Heart left ventricle (tissue), 16 donors: Measurements from ENCODE around the gene XPR1. TPM values are rescaled to one million over a fixed set of nuclear protein-coding genes. Genes with fewer than 3 reads are reported as not detected.

Source experiments
- ATAC-seq, 4 donors: fragments of 200-7000 bp; cut with Tn5 transposase; one replicate each; pipeline ENCODE4 v1.9.1; 2020 to 2022; ENCODE audit warnings: moderate library complexity in 4 of 4, mild to moderate bottlenecking in 3 of 4, moderate number of reproducible peaks in 1 of 4
- DNase-seq, 5 donors: peaks; one replicate each; pipeline ENCODE4 v3.0.0-alpha.2; 2020
- H3K27ac ChIP-seq, 12 donors: fragments of 200-600 bp; sonication (generic) in 4 of 12; one replicate each; pipeline versions ENCODE4 v1.5.0 to v1.8.0; 2016 to 2022; ENCODE audit warnings: mild to moderate bottlenecking in 2 of 12
- H3K27me3 ChIP-seq, 9 donors: fragments of 200-600 bp; sonication (generic) in 2 of 9; one replicate each; pipeline versions ENCODE4 v1.5.1 to v1.8.0; 2016 to 2022; ENCODE audit warnings: mild to moderate bottlenecking in 3 of 9
- H3K36me3 ChIP-seq, 9 donors: fragments of 200-600 bp; sonication (generic) in 2 of 9; one replicate each; pipeline versions ENCODE4 v1.5.0 to v1.8.0; 2018 to 2022; ENCODE audit warnings: mild to moderate bottlenecking in 2 of 9
- H3K4me1 ChIP-seq, 12 donors: fragments of 200-600 bp; sonication (generic) in 4 of 12; one replicate each; pipeline versions ENCODE4 v1.5.0 to v1.8.0; 2016 to 2022; ENCODE audit warnings: mild to moderate bottlenecking in 3 of 12
- H3K4me3 ChIP-seq, 12 donors: fragments of 200-600 bp; sonication (generic) in 4 of 12; one replicate each; pipeline versions ENCODE4 v1.5.0 to v1.8.0; 2017 to 2022; ENCODE audit warnings: mild to moderate bottlenecking in 9 of 12, moderate library complexity in 4 of 12
- H3K9me3 ChIP-seq, 12 donors: fragments of 200-600 bp; sonication (generic) in 4 of 12; one replicate each; pipeline versions ENCODE4 v1.5.0 to v1.8.0; 2016 to 2022; ENCODE audit warnings: mild to moderate bottlenecking in 1 of 12
- POLR2A ChIP-seq, 2 donors: fragments of 450-650 bp; IDR thresholded peaks; one replicate each; pipeline ENCODE4 v1.6.1; 2017; ENCODE audit warnings: antibody characterized with exemption in 2 of 2, mild to moderate bottlenecking in 2 of 2, moderate library complexity in 2 of 2
- WGBS, 4 donors: extraction: QIAGEN DNeasy Blood & Tissue Kit in 2 of 4; methylation state at CpG; one replicate each; pipeline versions ENCODE4 v1.1.5 to v1.1.7; 2013 to 2018; 5-methylcytosine and 5-hydroxymethylcytosine counted together
- intact Hi-C, 10 donors: fragments of 100-400 bp; cut with DNase I; formaldehyde crosslinking; loops; one replicate each; pipeline versions ENCODE4 v1.11.1 to v1.14.2; 2022
- polyA plus RNA-seq, 2 donors: library from polyadenylated mRNA; stranded (reverse); fragments of 200-250 nt; gene quantifications; one replicate each; pipeline ENCODE4 v1.2.3, GENCODE V29; 2013
- total RNA-seq, 9 donors: library from RNA; depleted of rRNA in 2 of 9; stranded (reverse); fragments of >200 nt in 2 of 9; fragmentation: NEBNext Ultra II Directional in 3 of 9; extraction: Animal tissue kit (Norgen Biotek cat#: 25700) in 3 of 9; gene quantifications; one replicate each; pipeline versions ENCODE4 v1.1.0 to v1.2.4, GENCODE V29; 2016 to 2023
- TF ChIP-seq, protein P1 (sequence below), 12 donors: fragments of 200-600 bp; sonication (generic) in 4 of 12; IDR thresholded peaks; one replicate each; pipeline versions ENCODE4 v1.5.0 to v1.8.0; 2018 to 2022; ENCODE audit warnings: antibody characterized with exemption in 12 of 12, mild to moderate bottlenecking in 5 of 12
- donor health status: ischemic (EF 13 %, LVEDD 7.1; RV severe dilation, severe dysfunction).
- donor health status: healthy with polysubstance abuse.
- donor health status: DM: no; HTN: yes; CAD: no.
- donor health status: DM: no; HTN: no; CAD: no.
- donor health status: ischemic (EF 25% LVEDD 6.9; RV normal size, moderate dysfunction).
- donor health status: ischemic (EF 25% LVEDD 5.7; RV mildly dilated, moderate dysfunction).
- donor health status: healthy.
- donor health status: DM: yes; HTN: yes; CAD: no.
- donor health status: ischemic (EF 35%, LVEDD 5.7; RV mildly dilated, moderate dysfunction).
- donor health status: nonischemic (EF 11% LVEDD 7.7; RV severe dilation, severe dysfunction).
- donor health status: DM: yes; HTN: yes; CAD: no.
- donor health status: PGD.
- donor health status: ischemic (EF 29% LVEDD 5.4; RV normal size, mild dysfunction).
- donor health status: nonischemic (EF 23%, LVEDD 6.1; RV moderate dilation, normal function).

Gene XPR1
- total and polyA plus RNA-seq, 11 donors = 18.6 to 163 (median 59.8) TPM

DNA sequence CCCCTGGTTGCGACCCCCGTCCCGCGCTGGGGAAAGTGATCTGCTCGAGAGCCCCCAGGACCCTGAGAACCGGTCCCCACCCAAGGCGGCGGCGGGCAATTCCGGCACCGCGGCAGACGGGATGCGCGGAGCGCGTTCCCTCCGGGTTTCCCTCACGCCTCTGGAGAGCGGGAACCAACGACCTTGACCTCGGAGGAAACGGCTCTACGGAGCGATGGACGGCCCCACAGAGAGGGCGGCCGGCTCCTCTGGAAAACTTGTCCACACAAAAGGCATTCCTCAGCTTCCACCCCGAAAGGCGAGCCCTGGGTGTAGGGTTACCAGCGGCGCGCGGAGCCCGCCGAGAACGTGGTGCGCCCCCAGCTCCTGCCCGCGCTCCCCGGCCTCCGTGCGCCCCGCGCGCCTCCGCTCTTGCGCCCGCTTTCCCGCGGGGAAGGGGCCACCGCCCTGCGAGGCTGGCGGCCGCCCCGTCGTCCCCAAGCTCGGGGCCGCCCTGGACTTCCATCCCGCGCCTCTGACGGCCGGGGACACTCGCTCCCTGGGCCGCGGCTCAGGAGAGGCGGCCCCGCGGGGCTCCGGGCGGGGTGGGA is 280.5 kb downstream of the XPR1 start:
- intact Hi-C loops = loop anchor here in 2 of 10 donors (10.0 kb wide), 2 partner anchors 122 to 512 kb away; partner anchors contain the start of gene MR1 (in 1 of the 2)
- ATAC-seq = peak; percentile 12 to 61 (median 32)
- peak overlapping the region; percentile 82 to 94 (median 88) for H3K27ac ChIP-seq
- peaks cover 0 to 30% (median 15%) of the 10 kb centered on the region in 12 donors for H3K4me1 ChIP-seq
- 0 to 1% (median 1%) methylated on average over 32 to 71 of the region's 71 CpGs for WGBS, 4 donors
- peak overlapping the region; percentile 52 to 88 (median 70) for H3K4me3 ChIP-seq
- TF ChIP-seq, protein P1, sequence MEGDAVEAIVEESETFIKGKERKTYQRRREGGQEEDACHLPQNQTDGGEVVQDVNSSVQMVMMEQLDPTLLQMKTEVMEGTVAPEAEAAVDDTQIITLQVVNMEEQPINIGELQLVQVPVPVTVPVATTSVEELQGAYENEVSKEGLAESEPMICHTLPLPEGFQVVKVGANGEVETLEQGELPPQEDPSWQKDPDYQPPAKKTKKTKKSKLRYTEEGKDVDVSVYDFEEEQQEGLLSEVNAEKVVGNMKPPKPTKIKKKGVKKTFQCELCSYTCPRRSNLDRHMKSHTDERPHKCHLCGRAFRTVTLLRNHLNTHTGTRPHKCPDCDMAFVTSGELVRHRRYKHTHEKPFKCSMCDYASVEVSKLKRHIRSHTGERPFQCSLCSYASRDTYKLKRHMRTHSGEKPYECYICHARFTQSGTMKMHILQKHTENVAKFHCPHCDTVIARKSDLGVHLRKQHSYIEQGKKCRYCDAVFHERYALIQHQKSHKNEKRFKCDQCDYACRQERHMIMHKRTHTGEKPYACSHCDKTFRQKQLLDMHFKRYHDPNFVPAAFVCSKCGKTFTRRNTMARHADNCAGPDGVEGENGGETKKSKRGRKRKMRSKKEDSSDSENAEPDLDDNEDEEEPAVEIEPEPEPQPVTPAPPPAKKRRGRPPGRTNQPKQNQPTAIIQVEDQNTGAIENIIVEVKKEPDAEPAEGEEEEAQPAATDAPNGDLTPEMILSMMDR (IDR thresholded peaks at IDR 0.05) = no peak
- no peak for TF ChIP-seq POLR2A (IDR thresholded peaks at IDR 0.05)
- peaks cover 0 to 10% (median 0%) of the 10 kb centered on the region in 9 donors for H3K36me3 ChIP-seq
- peaks cover 0 to 18% (median 0%) of the 10 kb centered on the region in 9 donors for H3K27me3 ChIP-seq
- H3K9me3 ChIP-seq = no peaks in the 10 kb centered on the region
- DNase-seq = no peak

DNA sequence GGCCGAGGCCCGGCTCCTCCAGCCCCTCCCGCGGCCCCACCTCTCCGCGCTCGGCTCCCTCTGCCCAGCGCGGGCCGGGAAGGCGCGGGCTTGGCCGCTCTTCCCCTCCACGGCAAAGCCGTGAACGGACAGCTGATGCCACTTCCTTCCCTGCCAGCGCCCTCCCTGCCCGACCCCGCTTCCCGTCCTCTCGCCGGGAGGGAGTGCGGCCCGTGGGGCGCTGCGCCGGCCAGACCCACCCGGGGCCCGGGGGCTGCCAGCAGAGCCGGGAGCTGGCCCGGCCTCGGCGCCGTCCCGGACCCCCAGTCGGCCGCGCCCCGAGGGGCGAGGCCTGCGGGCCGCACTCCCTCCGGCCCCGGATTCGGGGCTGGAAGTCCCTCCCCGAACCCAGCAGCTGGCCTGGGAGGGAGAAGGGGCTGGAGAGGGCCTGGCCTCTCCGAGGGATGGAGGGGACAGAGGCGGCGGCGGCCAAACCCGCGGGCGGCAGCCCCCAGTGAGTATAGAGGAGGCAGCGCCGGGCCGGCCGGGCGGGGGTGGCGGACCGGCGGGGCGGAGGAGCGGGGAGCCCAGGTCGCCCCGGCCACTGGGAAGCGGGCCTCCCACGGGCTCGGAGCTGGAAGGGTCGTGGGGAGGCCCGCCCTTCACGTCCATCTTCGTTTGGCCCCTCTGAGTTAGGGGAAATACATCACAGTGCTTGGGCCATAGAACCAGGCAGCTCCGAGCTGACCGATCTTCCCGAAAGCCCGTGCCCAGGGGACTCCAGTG is 281.2 kb downstream of the XPR1 start, which contains the start of gene KIAA1614:
Gene KIAA1614 (plus strand): TSS at position 97 of the 765 bp plus-strand sequence. CDS start 347 bp downstream, at position 444.
- TF ChIP-seq POLR2A (IDR thresholded peaks at IDR 0.05) = no peak
- TF ChIP-seq, protein P1 (IDR thresholded peaks at IDR 0.05) = no peak
- intact Hi-C loops = loop anchor here in 3 of 10 donors (1.0 to 10.0 kb wide), 3 partner anchors 13 to 512 kb away; partner anchors contain the start of gene MR1 (in 1 of the 3)
- peaks cover 0 to 18% (median 0%) of the 10 kb centered on the region in 9 donors for H3K27me3 ChIP-seq
- ATAC-seq (peak; percentile 16 to 83 (median 73)), DNase-seq (peak; percentile 49 to 75 (median 54))
- H3K27ac ChIP-seq = peak within 1 kb of the TSS; percentile 82 to 94 (median 88)
- peaks cover 0 to 14% (median 3%) of the 10 kb centered on the region in 9 donors for H3K36me3 ChIP-seq
- 1 to 2% (median 2%) methylated on average over 16 to 76 of the region's 76 CpGs for WGBS, 4 donors
- no peaks in the 10 kb centered on the region for H3K9me3 ChIP-seq
- peak within 1 kb of the TSS; percentile 52 to 88 (median 70) for H3K4me3 ChIP-seq
- peaks cover 0 to 32% (median 15%) of the 10 kb centered on the region in 12 donors for H3K4me1 ChIP-seq

DNA sequence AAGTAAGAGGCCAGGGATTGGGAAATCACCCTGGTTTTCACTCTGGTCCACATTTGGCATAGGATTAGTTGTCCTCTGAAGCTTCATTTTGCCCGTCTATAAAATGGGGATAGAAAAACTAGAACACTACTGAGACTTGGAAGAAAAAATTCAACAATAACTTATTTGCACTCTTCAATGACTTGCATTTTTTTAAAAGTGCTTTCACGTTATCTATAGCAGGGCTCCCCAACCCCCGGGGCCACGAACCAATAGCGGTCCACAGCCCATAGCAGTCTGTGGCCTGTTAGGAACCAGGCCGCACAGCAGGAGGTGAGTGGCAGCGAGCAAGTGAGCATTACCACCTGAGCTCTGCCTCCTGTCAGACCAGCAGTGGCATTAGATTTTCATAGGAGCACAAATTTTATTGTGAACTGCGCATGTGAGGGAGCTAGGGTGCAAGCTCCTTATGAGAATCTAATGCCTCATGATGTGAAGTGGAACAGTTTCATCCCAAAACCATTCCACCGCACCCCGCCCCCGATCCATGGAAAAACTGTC is 283.7 kb downstream of the XPR1 start:
- intact Hi-C loops = loop anchor here in 3 of 10 donors (5.0 to 10.0 kb wide), 3 partner anchors 52 to 509 kb away; partner anchors contain the start of gene MR1 (in 1 of the 3)
- H3K27me3 ChIP-seq = peaks cover 0 to 18% (median 0%) of the 10 kb centered on the region in 9 donors
- H3K9me3 ChIP-seq = no peaks in the 10 kb centered on the region
- DNase-seq = no peak
- ATAC-seq = no peak
- 91 to 96% (median 95%) methylated on average over 11 of the region's 11 CpGs for WGBS, 4 donors
- H3K4me3 ChIP-seq = no peak overlapping the region
- TF ChIP-seq POLR2A (IDR thresholded peaks at IDR 0.05) = no peak
- TF ChIP-seq, protein P1 (IDR thresholded peaks at IDR 0.05) = no peak
- peaks cover 0 to 22% (median 6%) of the 10 kb centered on the region in 9 donors for H3K36me3 ChIP-seq
- peaks cover 0 to 32% (median 15%) of the 10 kb centered on the region in 12 donors for H3K4me1 ChIP-seq
- H3K27ac ChIP-seq = no peak overlapping the region
